NK-92 (cell line): ENCODE measurements around the gene HMCN2.
"Not testable (repeated sequence)": the region's sequence is repeated elsewhere in the genome, so short reads cannot be mapped to it uniquely, and the experiment has no call there.

Experiments used
- DNase-seq: peaks from one replicate; lab custom pipeline; 2025; ENCODE audit not compliant: unreplicated experiment; lab: John Stamatoyannopoulos, UW

The HMCN2 gene

DNA sequence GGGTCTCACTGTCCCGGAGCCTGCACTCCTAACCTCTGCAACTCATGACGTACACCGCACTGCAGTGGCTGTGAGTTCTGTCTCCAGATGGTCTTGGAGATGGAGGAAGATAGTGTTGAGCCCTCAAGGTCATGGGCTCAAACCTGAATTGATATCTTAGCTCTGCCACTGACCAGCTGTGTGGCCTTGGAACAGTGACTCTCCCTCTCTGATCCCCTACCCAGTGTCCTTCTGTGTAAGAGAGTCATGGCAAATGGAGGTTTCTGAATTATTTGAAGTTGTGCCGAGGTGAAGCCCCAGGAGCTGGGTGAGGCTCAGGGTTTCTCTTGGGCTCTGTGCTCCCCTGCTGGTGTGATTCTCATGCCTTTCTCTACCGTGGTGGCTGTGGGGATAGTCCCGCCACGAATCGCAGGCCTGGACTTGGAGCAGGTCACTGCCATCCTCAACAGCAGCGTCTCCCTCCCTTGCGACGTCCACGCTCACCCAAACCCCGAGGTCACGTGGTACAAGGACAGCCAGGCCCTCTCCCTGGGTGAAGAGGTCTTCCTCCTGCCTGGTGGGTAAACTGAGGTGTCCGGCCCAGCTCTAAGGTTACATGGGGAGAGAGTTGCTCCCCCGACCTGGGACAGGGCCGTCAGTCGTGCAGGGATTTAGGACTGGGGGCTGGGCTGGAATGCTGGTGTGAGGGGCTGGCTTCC is 118.6 kb downstream of the HMCN2 start:
- no peak for DNase-seq

- no peak for DNase-seq
Measured at GRCh38 chr9:130385257-130385656, 119.7 kb downstream of the HMCN2 start.

DNA sequence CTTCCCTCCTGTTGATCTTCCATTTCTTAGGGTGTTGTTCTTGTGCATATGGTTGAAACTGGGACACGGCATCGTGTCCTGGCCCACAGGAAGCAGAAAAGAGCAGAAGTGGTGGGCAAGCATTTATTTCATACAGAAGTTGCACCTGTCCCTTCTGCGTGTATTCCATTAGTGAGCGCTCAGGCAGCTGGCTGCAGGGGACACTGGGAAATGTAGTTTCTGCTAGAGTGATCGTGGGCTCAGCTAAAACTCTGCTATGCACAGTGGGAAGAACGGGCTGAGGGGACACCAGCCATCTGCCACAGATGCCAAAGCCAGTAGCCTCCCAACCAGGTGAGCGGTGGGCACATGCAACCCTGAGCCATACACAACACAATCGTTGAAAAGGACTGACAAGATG is 121.8 kb downstream of the HMCN2 start:
- no peak for DNase-seq

- no peak for DNase-seq
Measured at GRCh38 chr9:130387905-130388304, 122.3 kb downstream of the HMCN2 start.

DNA sequence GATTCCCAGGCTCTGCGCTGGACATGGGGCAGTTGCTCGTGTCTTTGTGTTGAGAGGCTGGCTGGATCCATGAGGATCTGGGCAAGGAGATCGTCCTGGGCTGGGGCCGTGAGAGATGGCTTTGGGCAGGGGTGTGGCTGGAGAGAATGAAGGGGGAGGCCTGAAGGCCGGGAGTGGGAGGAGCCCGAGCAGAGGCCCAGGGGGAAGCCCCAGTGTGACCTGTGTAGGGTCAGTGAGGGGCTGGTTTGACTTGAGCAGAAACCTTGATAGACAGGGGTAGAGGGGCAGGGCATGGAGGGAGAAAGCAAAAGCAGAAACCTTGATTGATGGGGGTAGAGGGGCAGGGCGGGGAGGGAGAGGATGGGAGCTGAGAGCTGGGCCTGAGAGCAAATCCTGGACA is 124.8 kb downstream of the HMCN2 start:
- DNase-seq, result no peak

DNA sequence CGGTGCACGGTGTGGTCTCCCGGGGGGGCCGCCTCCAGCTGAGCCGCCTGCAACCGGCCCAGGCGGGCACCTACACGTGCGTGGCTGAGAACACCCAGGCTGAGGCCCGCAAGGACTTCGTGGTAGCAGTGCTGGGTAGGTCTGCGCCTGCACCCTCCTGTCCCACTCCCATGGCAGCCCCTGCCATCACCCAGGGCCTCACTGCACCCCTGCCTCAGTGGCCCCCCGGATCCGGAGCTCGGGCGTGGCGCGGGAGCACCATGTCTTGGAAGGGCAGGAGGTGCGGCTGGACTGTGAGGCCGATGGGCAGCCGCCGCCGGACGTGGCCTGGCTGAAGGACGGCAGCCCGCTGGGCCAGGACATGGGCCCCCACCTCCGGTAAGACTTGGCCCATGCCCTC is 125.4 kb downstream of the HMCN2 start:
- no peak for DNase-seq

- no peak for DNase-seq
Measured at GRCh38 chr9:130391866-130392265, 126.3 kb downstream of the HMCN2 start.

DNA sequence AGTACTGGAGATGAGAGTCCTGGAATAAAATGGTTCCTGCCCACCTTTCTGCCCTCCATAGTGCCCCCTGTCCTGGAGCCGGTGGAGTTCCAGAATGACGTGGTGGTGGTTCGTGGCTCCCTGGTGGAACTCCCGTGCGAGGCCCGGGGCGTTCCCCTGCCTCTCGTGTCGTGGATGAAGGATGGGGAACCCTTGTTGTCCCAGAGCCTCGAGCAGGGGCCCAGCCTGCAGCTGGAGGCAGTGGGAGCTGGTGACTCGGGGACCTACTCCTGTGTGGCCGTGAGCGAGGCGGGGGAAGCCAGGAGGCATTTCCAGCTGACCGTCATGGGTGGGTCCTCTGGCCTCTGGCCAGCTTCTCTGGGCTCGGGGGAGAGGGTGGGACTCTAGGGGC is 128.1 kb downstream of the HMCN2 start:
- DNase-seq, result no peak

DNA sequence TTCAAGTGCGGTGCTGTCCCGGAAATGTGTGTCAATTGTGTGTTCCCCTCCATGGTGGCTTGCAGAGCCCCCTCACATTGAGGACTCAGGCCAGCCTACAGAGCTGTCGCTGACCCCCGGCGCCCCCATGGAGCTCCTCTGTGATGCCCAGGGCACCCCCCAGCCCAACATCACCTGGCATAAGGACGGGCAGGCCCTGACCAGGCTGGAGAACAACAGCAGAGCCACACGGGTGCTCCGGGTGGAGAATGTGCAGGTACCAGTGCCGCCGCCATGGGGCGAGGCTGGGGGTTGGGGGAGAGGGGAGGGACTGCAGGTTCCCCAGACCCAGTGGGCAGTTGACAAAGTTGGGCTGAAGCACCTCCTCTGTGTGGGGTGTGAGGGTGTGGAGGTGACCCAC is 128.8 kb downstream of the HMCN2 start:
- DNase-seq, result no peak

DNA sequence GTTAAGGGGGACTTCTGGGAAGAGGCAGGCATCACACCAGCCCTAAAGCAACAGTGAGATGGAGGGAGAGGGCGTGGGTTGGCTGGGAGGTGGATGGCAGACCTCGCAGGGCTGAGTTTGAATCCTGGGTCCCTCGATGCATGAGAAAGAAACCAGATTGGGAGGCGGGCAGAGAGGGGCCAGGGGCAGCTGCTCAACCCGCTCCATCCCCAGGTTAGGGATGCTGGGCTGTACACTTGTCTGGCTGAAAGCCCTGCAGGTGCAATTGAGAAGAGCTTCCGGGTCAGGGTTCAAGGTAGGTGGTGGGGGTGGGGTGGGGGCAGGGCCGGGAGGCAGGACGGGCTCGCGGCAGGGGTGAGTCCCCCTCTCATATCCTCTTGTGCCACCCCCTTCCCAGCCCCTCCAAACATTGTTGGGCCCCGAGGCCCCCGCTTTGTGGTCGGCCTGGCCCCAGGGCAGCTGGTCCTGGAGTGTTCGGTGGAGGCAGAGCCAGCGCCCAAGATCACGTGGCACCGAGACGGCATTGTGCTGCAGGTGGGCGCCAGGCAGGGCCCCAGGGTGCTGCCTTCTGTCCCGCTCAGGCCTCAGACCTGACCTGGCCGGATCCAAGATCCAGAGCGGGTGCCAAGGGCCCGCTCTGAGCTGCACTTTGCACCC is 129.4 kb downstream of the HMCN2 start:
- DNase-seq, result no peak

DNA sequence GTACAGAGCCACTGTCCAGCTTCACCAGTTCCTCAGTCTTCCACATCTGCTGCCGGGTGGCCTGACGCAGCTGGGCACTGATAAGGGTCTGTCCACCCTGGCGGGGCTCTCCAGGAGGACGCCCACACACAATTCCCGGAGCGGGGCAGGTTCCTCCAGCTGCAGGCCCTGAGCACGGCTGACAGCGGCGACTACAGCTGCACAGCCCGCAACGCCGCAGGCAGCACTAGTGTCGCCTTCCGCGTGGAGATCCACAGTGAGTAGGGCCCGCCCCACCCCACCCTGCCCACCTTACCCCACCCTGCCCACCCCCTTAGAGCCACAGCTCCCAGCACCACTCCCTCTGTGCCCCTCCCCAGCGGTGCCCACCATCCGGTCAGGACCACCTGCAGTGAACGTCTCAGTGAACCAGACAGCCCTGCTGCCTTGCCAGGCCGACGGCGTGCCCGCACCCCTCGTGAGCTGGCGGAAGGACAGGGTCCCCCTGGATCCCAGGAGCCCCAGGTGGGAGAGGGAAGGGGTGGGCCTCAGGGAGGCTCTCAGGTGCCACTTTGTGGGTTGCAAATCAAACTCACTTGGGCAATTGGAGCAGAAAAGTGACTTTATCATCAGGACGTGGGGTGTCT is 130.4 kb downstream of the HMCN2 start:
- no peak for DNase-seq

DNA sequence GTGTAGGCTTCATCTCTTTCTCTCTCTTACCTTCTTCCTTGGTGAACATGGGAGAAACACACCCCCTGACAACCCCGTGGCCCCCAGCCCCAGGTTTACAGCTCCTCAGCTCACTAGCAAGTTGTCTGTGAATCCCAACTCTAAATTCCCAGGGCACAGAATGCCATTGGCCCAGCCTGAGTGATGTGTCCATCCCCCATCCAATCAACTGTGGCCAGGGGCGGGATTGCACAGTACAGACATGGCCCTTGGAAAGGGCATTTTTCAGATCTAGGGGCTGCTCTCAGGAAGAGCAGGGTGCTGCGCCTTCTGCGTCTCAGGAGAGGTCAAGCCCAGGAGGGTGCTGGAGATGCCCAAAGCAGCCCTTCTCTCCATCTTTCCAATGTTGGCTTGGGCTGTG is 131.0 kb downstream of the HMCN2 start:
- no peak for DNase-seq

- DNase-seq, result no peak
Measured at GRCh38 chr9:130398487-130399240, 133.1 kb downstream of the HMCN2 start.

DNA sequence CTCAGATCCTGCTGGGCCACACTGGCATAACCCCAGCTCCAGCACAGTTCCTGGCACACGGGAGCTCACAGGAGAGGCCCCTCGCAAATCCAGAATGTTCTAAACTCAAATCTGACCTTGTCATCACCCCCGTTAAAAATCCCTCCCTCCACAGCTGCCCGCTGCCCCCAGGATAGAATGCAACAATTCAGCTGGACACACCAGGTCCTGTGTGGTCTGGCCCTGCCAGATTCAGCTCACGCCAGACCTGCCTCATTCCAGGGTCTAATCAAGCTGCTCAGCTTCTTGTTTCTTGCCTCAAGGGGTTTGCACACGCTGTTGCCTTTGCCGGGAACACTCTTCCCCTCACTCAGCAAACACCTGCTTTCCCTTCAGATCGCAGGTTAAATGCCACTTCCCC is 134.2 kb downstream of the HMCN2 start:
- no peak for DNase-seq

DNA sequence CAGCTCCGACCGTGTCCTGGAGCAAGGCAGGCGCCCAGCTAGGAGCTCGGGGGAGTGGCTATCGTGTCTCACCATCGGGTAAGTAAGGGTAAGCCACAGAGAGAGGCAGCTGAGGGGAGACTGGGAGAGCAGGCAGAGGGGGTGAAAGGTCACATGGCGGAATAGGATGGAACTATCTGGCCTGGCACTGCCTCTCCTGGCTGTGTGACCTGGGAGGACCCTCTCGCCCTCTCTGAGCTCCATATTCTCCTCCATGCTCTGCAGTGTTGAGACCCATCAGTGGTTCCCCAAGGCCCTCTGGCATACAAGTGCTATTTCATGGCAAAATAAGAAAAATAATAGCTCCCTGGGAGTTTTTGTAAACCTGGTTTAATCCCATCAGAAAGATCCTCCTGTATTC is 135.3 kb downstream of the HMCN2 start:
- no peak for DNase-seq

DNA sequence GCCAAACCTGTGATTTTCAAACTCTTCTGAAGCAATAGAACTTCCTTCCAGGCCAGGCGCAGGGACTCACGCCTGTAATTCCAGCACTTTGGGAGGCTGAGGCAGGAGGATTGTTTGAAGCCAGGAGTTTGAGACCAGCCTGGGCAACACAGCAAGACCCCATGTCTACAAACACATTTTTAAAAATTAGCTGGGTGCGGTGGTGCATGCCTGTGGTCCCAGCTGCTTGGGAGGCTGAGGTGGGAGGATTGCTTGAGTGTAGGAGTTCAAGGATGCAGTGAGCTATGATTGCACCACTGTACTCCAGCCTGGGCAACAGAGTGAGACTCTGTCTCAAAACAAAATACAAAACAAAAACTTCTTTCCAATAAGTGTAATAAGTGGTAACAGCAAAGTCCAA is 136.2 kb downstream of the HMCN2 start:
- not testable (repeated sequence) for DNase-seq

- DNase-seq, result no peak
Measured at GRCh38 chr9:130402243-130402642, 136.7 kb downstream of the HMCN2 start.

DNA sequence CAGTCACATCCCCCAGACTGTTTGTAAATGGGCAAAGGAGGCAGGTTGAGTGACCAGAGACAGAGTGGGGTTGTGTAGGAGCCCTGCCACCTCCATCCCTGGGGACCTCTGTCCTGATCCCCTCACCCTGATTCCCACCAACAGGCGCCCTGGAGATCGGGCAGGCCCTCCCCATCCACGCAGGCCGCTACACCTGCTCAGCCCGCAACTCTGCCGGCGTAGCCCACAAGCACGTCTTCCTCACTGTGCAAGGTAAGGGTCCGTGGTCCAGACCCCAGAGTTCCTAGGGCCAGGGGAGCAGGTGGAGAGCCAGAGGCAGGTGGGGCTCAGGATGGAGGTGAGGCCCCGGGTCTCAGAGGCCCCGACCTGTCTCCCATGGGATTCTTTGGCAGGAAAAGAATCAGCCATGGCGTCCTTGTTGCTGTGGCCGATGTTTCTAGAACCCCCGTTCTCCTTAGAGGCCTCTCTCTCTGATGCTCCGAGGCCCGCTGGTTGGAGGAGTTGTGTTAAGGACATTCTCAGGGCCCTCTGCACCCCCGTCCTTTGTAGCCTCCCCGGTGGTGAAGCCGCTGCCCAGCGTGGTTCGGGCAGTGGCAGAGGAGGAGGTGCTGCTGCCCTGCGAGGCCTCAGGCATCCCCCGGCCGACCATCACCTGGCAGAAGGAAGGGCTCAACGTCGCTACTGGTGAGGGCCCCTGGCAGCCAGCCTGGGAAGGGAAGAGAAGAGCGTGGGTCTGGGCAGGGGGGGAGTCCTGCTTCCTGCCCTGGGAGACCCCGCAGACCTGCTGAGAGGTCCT is 137.3 kb downstream of the HMCN2 start:
- no peak for DNase-seq

GRCh38 chr9:130405657-130406257 is 140.2 kb downstream of the HMCN2 start:
- DNase-seq, result no peak

- DNase-seq, result no peak
Measured at GRCh38 chr9:130406278-130406895, 140.8 kb downstream of the HMCN2 start.
